ENCODE measurements around the gene CCDC167. TPM values are rescaled to one million over a fixed set of nuclear protein-coding genes. Genes with fewer than 3 reads are reported as not detected.

Gene CCDC167
- total RNA-seq, 3 donors from 2014 or later (not counting 1 experiment from before 2014, with no cell fraction given): 10.2 to 27.4 (median 19.4) TPM

DNA sequence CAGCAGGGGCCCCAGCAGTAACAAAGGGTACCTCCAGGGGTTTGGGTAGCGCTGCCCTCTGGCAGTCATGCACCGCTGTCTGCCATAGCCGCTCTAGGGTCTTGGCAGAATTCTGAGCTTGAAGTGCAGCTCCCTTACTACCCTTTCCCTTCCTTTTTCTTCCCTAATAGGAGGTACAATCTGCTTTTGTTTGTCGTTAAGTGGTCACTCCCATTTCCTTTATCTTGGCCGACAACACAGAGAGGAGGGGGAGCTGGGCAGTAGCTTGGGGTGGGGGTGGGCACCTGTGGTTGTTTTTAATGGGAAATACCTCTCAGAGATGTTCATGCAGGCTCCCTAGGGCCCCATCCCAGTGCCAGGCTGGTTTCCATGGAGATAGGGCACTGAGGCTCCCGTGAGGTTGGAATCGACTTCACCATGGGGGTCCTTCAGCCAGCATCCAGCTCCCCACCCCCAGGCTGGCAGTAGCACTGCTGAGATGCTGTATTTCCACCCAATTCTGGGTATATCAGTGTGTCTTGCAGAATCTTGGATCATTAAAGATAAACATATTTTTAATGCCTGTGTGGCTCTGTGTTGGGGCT, 18.6 kb downstream of the CCDC167 start:
- Mint-ChIP-seq H3K4me3 (no peak overlapping the region), H3K9me3 (no peaks in the 10 kb centered on the region), H3K27ac (no peak overlapping the region), H3K4me1 (no peaks in the 10 kb centered on the region), H3K27me3 (ENCODE audit: low read depth in 2 of 2) (no peaks in the 10 kb centered on the region), H3K36me3 (no peaks in the 10 kb centered on the region)
- H3K9me3 ChIP-seq (ENCODE audit: control insufficient read depth, insufficient read depth, low read length): no peaks in the 10 kb centered on the region
- H3K36me3 ChIP-seq (ENCODE audit: control insufficient read depth, insufficient read depth, low read length): peaks cover 77% of the 10 kb centered on the region
- no peak overlapping the region for H3K4me3 ChIP-seq (ENCODE audit: low read length)
- ATAC-seq (no peak), DNase-seq (no peak)
- H3K27ac ChIP-seq (ENCODE audit: low read length): no peak overlapping the region
- WGBS (ENCODE audit: insufficient coverage): 96% methylated on average over 5 of the region's 7 CpGs
- H3K27me3 ChIP-seq (ENCODE audit: control insufficient read depth, insufficient read depth, low read length): no peaks in the 10 kb centered on the region
- intact Hi-C loops (cut with micrococcal nuclease): no loop called here
- TF ChIP-seq, protein P1, sequence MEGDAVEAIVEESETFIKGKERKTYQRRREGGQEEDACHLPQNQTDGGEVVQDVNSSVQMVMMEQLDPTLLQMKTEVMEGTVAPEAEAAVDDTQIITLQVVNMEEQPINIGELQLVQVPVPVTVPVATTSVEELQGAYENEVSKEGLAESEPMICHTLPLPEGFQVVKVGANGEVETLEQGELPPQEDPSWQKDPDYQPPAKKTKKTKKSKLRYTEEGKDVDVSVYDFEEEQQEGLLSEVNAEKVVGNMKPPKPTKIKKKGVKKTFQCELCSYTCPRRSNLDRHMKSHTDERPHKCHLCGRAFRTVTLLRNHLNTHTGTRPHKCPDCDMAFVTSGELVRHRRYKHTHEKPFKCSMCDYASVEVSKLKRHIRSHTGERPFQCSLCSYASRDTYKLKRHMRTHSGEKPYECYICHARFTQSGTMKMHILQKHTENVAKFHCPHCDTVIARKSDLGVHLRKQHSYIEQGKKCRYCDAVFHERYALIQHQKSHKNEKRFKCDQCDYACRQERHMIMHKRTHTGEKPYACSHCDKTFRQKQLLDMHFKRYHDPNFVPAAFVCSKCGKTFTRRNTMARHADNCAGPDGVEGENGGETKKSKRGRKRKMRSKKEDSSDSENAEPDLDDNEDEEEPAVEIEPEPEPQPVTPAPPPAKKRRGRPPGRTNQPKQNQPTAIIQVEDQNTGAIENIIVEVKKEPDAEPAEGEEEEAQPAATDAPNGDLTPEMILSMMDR (IDR thresholded peaks at IDR 0.05): no peak
- peaks cover 13% of the 10 kb centered on the region for H3K4me1 ChIP-seq (ENCODE audit: control insufficient read depth, insufficient read depth, low read length)

DNA sequence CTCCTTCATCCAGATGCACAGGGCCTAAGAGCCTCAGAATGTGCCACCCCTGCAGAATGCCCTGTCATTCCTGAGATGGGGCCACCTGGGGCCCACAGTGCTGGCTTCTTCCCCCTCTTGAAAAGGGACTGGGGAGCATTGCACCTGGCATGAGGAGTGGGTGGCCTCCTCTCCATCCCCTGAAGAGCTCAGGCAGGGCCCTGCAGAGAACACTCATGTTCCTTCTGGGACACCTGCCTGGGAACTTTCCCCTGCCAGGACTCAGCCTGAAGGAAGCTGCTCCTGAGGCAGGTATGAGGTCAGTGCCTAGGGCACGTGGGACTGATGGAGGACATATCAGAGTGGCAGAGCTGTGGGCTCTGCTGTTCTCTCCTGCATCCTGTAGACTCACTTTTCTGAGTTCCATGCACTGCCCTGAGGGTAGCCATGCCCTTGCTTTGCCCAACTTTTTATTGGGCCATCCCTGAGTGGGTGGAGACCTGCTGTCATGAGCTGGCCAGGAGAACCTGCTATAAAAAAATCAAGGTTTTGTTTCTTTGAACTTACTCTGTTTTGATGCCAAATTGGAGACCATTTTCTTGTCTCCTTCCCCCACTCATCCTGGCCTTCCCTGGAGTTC, 19.5 kb downstream of the CCDC167 start:
- intact Hi-C loops (cut with micrococcal nuclease): no loop called here
- WGBS (ENCODE audit: insufficient coverage): 78% methylated on average over 1 of the region's 1 CpG
- Histone ChIP-seq H3K27ac (ENCODE audit: low read length) (no peak overlapping the region), H3K36me3 (ENCODE audit: control insufficient read depth, insufficient read depth, low read length) (peaks cover 83% of the 10 kb centered on the region), H3K27me3 (ENCODE audit: control insufficient read depth, insufficient read depth, low read length) (no peaks in the 10 kb centered on the region), H3K4me1 (ENCODE audit: control insufficient read depth, insufficient read depth, low read length) (peaks cover 13% of the 10 kb centered on the region), H3K4me3 (ENCODE audit: low read length) (no peak overlapping the region), H3K9me3 (ENCODE audit: control insufficient read depth, insufficient read depth, low read length) (no peaks in the 10 kb centered on the region)
- Mint-ChIP-seq H3K4me3 (no peak overlapping the region), H3K9me3 (no peaks in the 10 kb centered on the region), H3K4me1 (no peaks in the 10 kb centered on the region), H3K27me3 (ENCODE audit: low read depth in 2 of 2) (no peaks in the 10 kb centered on the region), H3K36me3 (peaks cover 5% of the 10 kb centered on the region), H3K27ac (no peak overlapping the region)
- DNase-seq: no peak
- ATAC-seq: no peak
- TF ChIP-seq, protein P1 (IDR thresholded peaks at IDR 0.05): no peak

DNA sequence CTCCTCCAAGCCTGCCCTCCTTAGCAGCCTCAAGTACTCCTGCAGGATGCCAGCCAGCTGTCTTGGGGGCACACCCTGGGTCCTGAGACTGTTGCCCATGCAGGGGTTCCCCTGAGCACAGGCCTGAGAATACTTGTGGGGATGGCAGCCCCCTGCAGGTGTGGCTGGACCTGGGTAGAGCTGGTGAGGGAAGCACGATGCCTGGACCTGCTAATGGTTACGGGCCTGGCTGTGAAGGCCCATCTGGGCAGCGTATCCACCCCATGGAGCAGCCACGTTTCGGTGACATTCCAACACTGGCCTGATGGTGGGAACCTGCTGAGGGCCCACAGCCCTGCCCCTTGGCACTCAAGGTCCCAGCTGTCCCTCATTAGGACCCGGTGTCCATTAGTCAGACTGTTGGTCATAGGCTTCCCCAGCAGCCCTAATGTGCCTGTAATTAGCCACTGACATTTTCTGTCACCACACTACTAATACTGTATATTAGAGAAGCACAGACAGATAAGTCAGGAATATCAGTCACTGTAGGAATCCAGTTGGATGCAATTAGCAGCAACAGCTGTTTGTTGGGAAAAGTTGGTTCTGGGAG, 20.3 kb downstream of the CCDC167 start:
- H3K36me3 Mint-ChIP-seq: peaks cover 6% of the 10 kb centered on the region
- DNase-seq: no peak
- H3K4me3 ChIP-seq (ENCODE audit: low read length): no peak overlapping the region
- no peaks in the 10 kb centered on the region for H3K4me1 Mint-ChIP-seq
- ATAC-seq: no peak
- intact Hi-C loops (cut with micrococcal nuclease): no loop called here
- H3K27me3 ChIP-seq (ENCODE audit: control insufficient read depth, insufficient read depth, low read length): no peaks in the 10 kb centered on the region
- H3K27ac ChIP-seq (ENCODE audit: low read length): no peak overlapping the region
- no peak overlapping the region for H3K4me3 Mint-ChIP-seq
- TF ChIP-seq, protein P1 (IDR thresholded peaks at IDR 0.05): no peak
- H3K9me3 Mint-ChIP-seq: no peaks in the 10 kb centered on the region
- peaks cover 8% of the 10 kb centered on the region for H3K4me1 ChIP-seq (ENCODE audit: control insufficient read depth, insufficient read depth, low read length)
- H3K27me3 Mint-ChIP-seq (ENCODE audit: low read depth in 2 of 2): no peaks in the 10 kb centered on the region
- H3K9me3 ChIP-seq (ENCODE audit: control insufficient read depth, insufficient read depth, low read length): no peaks in the 10 kb centered on the region
- no peak overlapping the region for H3K27ac Mint-ChIP-seq
- H3K36me3 ChIP-seq (ENCODE audit: control insufficient read depth, insufficient read depth, low read length): peaks cover 86% of the 10 kb centered on the region
- WGBS (ENCODE audit: insufficient coverage): 99% methylated on average over 6 of the region's 6 CpGs
